GM21423 (cell line): ENCODE results near the gene OR1Q1.
"Not testable (repeated sequence)": the region's sequence is repeated elsewhere in the genome, so short reads cannot be mapped to it uniquely, and the experiment has no call there.

Source experiments
- ATAC-seq: cut with Tn5 transposase; IDR thresholded peaks from one replicate; pipeline ENCODE4 v1.9.1; 2021; ENCODE audit warnings: mild to moderate bottlenecking, moderate library complexity; ENCODE audit not compliant: unreplicated experiment

OR1Q1 gene

GRCh38 chr9:122614362-122614761 is at the start of gene OR1Q1:
Gene OR1Q1 (plus strand): TSS chr9:122614738. CDS start chr9:122614738, 0 bp downstream.
- ATAC-seq = no peak

- no peak for ATAC-seq
Measured at GRCh38 chr9:122567901-122568300, 46.6 kb upstream of the OR1Q1 start.

- no peak for ATAC-seq
Measured at GRCh38 chr9:122572456-122572855, 42.1 kb upstream of the OR1Q1 start.

- ATAC-seq = no peak
Measured at GRCh38 chr9:122579874-122580273, 34.7 kb upstream of the OR1Q1 start.

- ATAC-seq = no peak
Measured at GRCh38 chr9:122580360-122580759, 34.2 kb upstream of the OR1Q1 start.

- not testable (repeated sequence) for ATAC-seq
Measured at GRCh38 chr9:122583284-122583683, 31.3 kb upstream of the OR1Q1 start, which contains the start of gene OR1L8. Gene OR1L8 (minus strand): TSS chr9:122583384. CDS start chr9:122568477, 14,907 bp downstream.

GRCh38 chr9:122605691-122606090 is 8.8 kb upstream of the OR1Q1 start:
- ATAC-seq = no peak

GRCh38 chr9:122606587-122606986 is 8.0 kb upstream of the OR1Q1 start:
- ATAC-seq = no peak

DNA sequence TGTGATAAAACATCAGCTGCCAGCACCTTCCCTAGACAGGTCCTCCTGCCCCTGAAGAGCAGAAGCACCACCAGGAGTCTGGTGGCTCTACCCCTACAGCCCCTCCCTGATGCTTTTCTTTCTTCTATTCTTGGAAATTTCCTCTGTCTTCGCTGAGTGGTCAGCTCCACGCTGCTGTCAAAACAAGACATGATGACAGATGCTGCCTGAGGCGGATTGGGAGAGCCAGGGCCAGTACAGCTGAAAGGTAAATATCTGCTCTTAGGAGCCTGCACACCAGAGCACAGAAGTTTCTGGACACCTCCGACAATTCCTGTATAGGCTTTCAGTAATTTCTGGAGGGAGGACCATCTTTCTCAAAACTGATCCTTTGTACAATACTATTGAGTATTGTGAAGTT is 4.7 kb upstream of the OR1Q1 start:
- no peak for ATAC-seq

- ATAC-seq = no peak
Measured at GRCh38 chr9:122619996-122620395, 5.5 kb downstream of the OR1Q1 start.

- no peak for ATAC-seq
Measured at GRCh38 chr9:122642226-122642625, 27.7 kb downstream of the OR1Q1 start.

- ATAC-seq = no peak
Measured at GRCh38 chr9:122656378-122656777, 41.8 kb downstream of the OR1Q1 start.

DNA sequence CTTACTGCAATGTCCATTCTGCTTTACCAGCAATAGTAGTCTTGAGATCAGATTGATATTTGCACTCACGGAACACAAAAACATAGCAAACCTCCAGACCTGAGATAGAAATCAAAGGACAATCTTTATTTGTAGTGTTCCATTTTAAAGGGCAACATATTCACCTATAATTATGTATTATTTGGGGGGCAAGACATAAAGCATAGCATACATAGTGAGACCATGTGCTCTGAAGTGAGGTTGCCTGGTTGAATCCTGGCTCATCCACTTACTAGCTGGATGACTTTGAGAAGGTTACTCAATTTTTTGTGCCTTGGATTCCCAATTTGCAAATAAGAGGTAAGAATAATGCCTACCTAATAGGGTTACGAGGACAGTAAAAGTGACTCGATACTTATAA is 43.0 kb downstream of the OR1Q1 start, which contains the start of gene OR1B1:
Gene OR1B1, minus strand, starts transcription at position 101 of the 400 bp plus-strand sequence.
- ATAC-seq = no peak

DNA sequence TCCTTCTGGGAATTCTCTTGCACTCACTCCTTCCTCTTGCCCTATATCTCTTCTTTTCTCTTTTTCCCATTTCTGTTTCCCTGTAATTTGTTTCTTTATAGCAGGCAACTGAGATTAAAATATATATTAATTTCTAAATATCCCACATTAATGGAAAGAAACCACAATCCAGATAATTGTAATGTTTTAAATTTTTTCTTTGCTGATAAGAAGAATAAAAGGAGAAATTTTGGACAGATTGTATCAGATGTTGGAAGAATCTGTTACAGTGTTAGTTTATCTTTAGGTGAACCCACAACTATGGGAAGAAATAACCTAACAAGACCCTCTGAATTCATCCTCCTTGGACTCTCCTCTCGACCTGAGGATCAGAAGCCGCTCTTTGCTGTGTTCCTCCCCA is 46.9 kb downstream of the OR1Q1 start, which contains the start of gene OR1L1:
Gene OR1L1, plus strand, starts transcription at position 301 of the 400 bp plus-strand sequence. Its CDS starts 0 bp downstream, at position 301.
- ATAC-seq = no peak
